HL-60/S4 treated with retinoic acid at 250 ng/mL for 4 days and 3 days (cell line): ENCODE results near the gene PCDH19.

Experiments used
- in situ Hi-C: fragments of 300-500 bp; cut with MboI; formaldehyde crosslinking; loops from 2 replicates; pipeline ENCODE4 v1.7.0; 2022; ENCODE audit warnings: low sequenced_read_pairs

Gene PCDH19

DNA sequence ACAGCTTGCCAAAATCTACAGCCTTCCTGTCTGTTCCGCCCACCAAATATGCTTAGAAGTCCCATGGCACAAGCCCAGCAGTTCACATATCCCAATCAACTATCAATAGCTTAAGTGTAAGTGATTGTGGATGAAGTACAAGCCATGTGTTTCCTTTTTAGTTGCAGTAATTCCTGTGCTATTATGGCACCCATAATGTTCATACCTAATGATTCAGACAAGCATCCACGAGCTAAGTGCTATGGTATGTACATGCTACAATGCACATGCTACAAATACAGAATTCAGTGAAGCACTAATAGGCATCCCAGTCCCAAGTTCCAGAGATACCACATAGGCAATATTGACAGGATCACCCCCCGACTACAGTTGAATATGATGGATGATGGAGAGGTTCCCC is 94.5 kb downstream of the PCDH19 start:
- in situ Hi-C loops = no loop called here

DNA sequence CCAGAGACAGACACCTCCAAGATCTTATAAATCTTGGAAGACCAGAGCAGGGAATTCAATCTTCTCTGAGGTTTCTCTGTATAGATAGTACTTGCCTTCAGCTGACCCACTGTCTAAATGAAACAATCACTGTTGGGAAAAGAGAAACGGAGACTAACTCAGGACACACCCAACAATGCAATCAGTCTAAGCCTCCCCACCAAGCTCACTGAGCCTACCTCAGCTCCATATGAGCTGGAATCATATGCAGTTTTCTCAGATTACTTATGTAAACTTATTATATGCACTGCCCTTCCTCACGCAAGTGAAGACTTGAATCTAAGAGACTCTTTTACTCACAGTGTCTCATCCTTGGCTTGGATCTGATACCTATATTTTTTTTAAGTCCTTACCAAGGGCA is 110.5 kb downstream of the PCDH19 start:
- in situ Hi-C loops = no loop called here

DNA sequence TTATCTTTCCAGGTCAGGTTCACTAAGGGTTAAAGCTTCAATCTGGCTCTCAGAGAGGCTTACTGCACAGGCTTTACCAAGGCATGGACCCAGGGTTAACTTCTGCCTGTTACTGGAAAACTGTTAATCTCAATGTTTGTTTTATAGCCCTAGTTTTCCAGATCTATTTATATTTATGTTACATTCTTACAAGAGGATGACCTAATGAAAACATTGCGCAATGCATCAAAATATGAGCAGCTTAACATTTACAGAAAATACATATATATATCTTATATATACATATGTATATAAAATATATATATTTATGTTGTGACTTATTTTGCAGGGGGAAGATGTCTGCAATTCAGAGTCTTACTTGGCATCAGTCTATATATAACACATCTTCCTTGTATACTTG is 112.3 kb downstream of the PCDH19 start:
- in situ Hi-C loops = no loop called here

DNA sequence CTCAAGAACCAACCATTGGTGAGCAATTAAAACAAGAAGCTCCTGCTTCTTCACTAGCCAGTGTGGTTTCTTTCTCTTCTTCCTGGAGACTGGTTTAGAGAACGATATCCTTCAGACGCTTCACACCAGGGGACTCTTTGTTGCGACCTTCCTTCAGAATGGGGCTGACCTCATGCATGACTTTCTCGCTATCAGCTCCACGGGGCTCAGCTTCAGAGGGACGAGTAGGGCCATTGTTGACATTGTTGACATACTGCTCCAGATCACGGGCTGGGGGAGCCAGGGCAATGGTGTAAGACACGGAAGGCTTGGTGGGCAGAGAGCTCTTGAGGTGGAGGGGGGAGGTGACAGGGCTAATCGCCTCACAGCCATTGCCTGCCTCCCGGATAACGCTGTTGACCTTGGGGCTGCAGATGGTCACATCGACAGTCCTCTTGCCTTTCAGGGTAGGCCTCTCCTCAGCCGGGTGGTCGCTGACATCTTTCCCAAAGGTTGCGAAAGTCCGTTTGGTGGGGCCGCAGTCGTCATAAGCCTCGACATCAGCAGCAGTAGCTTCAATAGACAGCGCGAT is 113.8 kb downstream of the PCDH19 start:
- in situ Hi-C loops = no loop called here

DNA sequence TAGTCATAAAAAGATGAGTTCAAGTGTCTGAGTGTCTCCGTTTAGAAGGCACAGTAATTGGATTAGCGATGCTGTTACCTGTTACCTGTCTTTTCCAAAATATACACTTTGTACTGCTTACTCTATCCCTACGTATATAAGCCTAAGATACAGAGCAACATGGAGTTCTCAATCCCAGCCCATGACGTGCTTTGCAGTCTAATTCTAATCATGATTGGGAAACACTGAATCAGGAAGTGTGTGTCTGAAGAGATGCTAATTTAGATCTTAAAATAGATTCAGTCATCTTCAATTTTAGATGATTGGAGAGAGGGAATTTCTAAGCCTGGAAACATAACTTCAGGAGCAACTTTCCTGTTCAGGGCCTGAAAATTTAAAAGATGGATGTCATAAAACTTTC is 115.1 kb downstream of the PCDH19 start:
- in situ Hi-C loops = no loop called here

DNA sequence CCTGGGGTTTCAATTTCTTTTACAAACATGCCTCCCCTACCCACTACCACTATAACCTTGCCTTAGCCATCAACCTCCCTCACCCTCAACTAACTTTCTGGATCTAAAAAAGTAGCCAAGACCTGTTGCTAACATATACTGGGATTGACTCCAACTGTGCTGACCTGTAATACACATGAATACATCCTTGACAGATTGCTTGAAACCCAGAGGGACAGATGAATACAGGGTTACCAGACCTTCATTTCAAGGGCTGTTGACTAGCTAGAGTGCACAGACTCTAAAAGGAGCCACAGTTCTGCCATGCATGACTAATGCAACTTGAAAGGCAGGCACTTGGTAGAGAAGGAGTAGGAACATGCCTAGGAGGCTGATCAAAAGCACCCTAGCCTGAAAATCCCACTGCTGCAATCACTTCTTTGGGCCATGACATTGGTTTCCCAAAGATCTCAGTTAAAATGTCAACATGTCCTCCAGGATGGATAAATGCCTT is 121.0 kb downstream of the PCDH19 start:
- in situ Hi-C loops = no loop called here

DNA sequence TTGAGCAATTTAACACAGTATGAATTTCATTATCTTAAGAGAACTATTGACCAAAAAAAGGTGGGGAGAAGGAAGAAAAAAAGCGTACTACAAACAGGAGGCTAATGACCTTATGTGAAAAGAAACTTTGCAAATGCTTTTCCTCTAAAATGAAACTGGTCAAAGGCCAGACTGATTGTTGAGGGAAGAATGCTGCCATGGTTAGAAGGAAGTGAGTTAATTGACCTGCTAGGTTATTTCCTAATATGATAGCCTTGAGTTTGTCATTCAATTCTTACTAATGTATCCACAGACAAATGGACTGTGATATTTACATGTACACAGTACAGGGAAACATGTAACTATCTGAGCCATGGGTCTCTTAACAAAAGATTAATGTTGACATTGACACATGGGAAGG is 132.8 kb downstream of the PCDH19 start:
- in situ Hi-C loops = no loop called here

DNA sequence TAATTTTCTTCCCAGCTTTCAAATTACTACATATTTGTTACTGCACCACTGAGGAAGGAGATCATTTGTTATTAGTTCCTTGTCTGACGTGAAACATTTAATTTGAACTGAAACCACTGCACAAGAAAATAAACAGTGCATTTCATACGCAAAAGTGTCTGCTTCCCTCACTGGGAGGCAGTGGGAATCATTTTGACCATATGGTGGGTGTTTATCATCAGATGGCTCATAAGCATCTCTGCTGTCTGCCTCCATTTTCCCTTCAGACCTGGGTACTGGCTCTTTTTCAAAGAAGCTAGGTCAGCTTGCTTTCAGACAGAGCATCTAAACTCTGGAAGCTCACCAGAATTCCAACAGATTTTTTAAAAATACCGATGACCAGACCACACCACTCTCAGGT is 135.2 kb downstream of the PCDH19 start:
- in situ Hi-C loops = no loop called here

DNA sequence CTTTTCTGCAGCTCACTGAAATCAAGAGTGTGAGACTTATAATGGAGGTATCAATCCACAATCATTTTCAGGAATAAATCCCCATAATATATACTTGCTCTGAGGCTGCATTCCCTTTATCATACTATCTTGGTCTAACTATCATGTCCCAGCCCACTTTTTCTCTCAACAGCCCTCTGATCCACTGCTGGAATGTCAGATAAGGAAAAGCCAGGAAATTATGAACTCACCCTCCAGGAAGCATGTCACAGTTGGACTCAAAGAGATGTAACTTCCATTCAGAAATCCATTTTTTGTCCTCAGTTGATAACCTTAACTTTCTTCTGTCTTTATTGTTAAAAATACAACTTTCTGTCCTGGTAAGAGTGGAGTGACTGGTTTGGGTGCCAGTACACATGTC is 144.9 kb downstream of the PCDH19 start:
- in situ Hi-C loops = no loop called here

DNA sequence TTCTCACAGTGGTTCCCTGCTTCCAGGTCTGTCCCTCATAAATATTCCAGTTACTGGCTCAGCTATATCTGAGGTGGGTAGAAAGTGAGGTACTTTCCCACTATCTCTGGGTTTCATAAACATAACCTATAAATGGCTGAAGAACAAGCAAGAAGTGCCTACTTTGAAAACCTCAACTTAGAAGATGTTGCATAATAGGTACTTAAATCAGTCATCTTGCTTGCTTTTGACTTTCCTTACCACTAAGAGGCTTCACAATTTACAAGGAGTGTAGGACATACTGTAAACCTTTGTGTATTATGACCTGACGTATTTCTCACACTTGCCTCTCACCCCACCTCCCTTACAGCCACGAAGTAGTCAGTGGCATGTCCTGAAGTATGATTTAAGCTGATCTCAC is 145.9 kb downstream of the PCDH19 start:
- in situ Hi-C loops = no loop called here

DNA sequence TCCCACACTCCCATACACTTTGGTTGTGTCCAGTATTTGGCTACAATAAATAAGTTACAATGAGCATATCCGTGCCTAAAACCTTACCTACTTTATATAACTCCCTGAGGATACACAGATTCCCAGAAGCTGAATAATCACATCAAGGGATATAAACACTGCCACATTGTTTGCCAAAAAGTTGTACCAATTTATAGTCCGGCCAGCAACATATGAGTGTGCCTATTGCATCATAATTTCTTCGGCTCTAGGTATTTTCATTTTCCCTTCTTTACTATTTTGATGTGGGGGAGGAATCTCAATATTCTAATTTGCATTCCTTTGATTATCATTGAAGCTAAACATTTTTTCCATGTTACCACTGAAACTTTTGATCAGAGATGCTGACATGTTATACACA is 146.4 kb downstream of the PCDH19 start:
- in situ Hi-C loops = no loop called here

DNA sequence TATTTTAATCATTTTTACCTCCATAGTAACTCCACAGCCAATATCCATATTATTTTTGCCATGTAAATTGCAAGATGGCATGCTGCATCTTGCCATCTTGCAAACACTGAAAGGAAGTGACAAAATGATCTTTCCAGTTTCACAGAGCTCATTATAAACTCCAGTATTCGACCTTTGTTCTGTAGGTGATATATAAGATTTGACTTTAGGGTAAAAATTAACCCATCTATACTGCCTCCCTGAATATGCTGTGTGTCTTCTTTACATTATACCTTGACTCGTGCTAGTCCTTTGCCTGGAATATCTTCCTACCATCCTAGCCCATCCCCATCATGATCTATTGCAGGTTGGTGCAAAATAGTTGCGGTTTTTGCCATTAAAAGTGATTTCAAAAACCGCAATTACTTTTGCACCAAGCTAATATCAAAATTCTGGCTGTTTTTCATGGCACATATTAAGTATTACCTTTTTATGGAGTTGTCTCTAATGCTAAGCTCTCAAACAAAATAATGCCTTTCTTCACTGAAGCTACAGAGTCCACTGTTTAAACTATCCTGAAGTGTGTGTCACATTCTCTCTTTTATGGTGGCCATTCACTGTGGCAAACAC is 161.1 kb downstream of the PCDH19 start:
- in situ Hi-C loops = no loop called here

DNA sequence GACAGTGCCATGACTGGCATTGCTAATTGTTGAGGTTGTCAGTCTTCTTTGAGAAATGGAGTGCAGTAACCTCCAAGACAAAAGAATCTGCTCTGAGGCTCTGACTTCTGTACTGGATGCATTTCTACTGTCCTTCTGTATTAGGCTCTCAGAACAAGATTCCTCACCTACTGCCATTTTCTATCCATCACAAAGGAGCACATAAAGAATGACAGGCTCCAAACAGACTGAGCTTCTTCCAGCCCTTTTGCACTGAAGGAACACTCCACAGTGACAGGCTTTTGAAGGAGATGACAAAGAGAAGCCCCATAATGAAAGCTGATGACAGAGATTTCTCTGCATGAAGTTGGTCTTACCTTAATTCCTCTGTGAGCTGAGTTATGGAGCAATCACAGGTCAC is 162.2 kb downstream of the PCDH19 start:
- in situ Hi-C loops = no loop called here

DNA sequence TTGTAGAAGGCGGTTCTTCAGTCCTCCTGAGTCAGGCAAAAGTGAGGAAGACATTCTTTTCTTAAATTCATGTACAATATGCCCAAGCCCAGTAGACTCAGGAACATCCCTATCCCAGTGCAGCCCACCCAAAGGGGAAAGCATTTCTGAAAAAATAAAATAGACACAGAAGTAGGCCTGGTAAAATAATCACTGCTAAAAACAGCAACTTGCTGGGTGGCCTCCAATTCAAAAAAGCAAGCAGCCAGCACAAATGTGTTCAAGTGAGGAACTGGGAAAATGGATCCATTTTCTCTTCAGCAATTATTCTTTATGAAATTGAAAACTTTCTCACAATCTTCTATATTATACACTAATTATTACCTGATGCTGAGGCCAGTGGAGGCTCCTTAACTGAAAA is 165.4 kb downstream of the PCDH19 start:
- in situ Hi-C loops = no loop called here
